Heart left ventricle (tissue), 16 donors: ENCODE results near the gene RNF135. TPM values are rescaled to one million over a fixed set of nuclear protein-coding genes. Genes with fewer than 3 reads are reported as not detected.

ENCODE experiments used
- ATAC-seq, 4 donors: fragments of 200-7000 bp; cut with Tn5 transposase; one replicate each; pipeline ENCODE4 v1.9.1; 2020 to 2022; ENCODE audit warnings: moderate library complexity in 4 of 4, mild to moderate bottlenecking in 3 of 4, moderate number of reproducible peaks in 1 of 4
- DNase-seq, 5 donors: peaks; one replicate each; pipeline ENCODE4 v3.0.0-alpha.2; 2020
- H3K27ac ChIP-seq, 12 donors: fragments of 200-600 bp; sonication (generic) in 4 of 12; one replicate each; pipeline versions ENCODE4 v1.5.0 to v1.8.0; 2016 to 2022; ENCODE audit warnings: mild to moderate bottlenecking in 2 of 12
- H3K27me3 ChIP-seq, 9 donors: fragments of 200-600 bp; sonication (generic) in 2 of 9; one replicate each; pipeline versions ENCODE4 v1.5.1 to v1.8.0; 2016 to 2022; ENCODE audit warnings: mild to moderate bottlenecking in 3 of 9
- H3K36me3 ChIP-seq, 9 donors: fragments of 200-600 bp; sonication (generic) in 2 of 9; one replicate each; pipeline versions ENCODE4 v1.5.0 to v1.8.0; 2018 to 2022; ENCODE audit warnings: mild to moderate bottlenecking in 2 of 9
- H3K4me1 ChIP-seq, 12 donors: fragments of 200-600 bp; sonication (generic) in 4 of 12; one replicate each; pipeline versions ENCODE4 v1.5.0 to v1.8.0; 2016 to 2022; ENCODE audit warnings: mild to moderate bottlenecking in 3 of 12
- H3K4me3 ChIP-seq, 12 donors: fragments of 200-600 bp; sonication (generic) in 4 of 12; one replicate each; pipeline versions ENCODE4 v1.5.0 to v1.8.0; 2017 to 2022; ENCODE audit warnings: mild to moderate bottlenecking in 9 of 12, moderate library complexity in 4 of 12
- H3K9me3 ChIP-seq, 12 donors: fragments of 200-600 bp; sonication (generic) in 4 of 12; one replicate each; pipeline versions ENCODE4 v1.5.0 to v1.8.0; 2016 to 2022; ENCODE audit warnings: mild to moderate bottlenecking in 1 of 12
- CTCF ChIP-seq, 12 donors: fragments of 200-600 bp; sonication (generic) in 4 of 12; IDR thresholded peaks; one replicate each; pipeline versions ENCODE4 v1.5.0 to v1.8.0; 2018 to 2022; ENCODE audit warnings: antibody characterized with exemption in 12 of 12, mild to moderate bottlenecking in 5 of 12
- POLR2A ChIP-seq, 2 donors: fragments of 450-650 bp; IDR thresholded peaks; one replicate each; pipeline ENCODE4 v1.6.1; 2017; ENCODE audit warnings: antibody characterized with exemption in 2 of 2, mild to moderate bottlenecking in 2 of 2, moderate library complexity in 2 of 2
- WGBS, 4 donors: extraction: QIAGEN DNeasy Blood & Tissue Kit in 2 of 4; methylation state at CpG; one replicate each; pipeline versions ENCODE4 v1.1.5 to v1.1.7; 2013 to 2018; 5-methylcytosine and 5-hydroxymethylcytosine counted together
- intact Hi-C, 10 donors: fragments of 100-400 bp; cut with DNase I; formaldehyde crosslinking; loops; one replicate each; pipeline versions ENCODE4 v1.11.1 to v1.14.2; 2022
- polyA plus RNA-seq, 2 donors: library from polyadenylated mRNA; stranded (reverse); fragments of 200-250 nt; gene quantifications; one replicate each; pipeline ENCODE4 v1.2.3, GENCODE V29; 2013
- total RNA-seq, 9 donors: library from RNA; depleted of rRNA in 2 of 9; stranded (reverse); fragments of >200 nt in 2 of 9; fragmentation: NEBNext Ultra II Directional in 3 of 9; extraction: Animal tissue kit (Norgen Biotek cat#: 25700) in 3 of 9; gene quantifications; one replicate each; pipeline versions ENCODE4 v1.1.0 to v1.2.4, GENCODE V29; 2016 to 2023
- donor health status: ischemic (EF 13 %, LVEDD 7.1; RV severe dilation, severe dysfunction).
- donor health status: healthy with polysubstance abuse.
- donor health status: DM: no; HTN: yes; CAD: no.
- donor health status: DM: no; HTN: no; CAD: no.
- donor health status: ischemic (EF 25% LVEDD 6.9; RV normal size, moderate dysfunction).
- donor health status: ischemic (EF 25% LVEDD 5.7; RV mildly dilated, moderate dysfunction).
- donor health status: healthy.
- donor health status: DM: yes; HTN: yes; CAD: no.
- donor health status: ischemic (EF 35%, LVEDD 5.7; RV mildly dilated, moderate dysfunction).
- donor health status: nonischemic (EF 11% LVEDD 7.7; RV severe dilation, severe dysfunction).
- donor health status: DM: yes; HTN: yes; CAD: no.
- donor health status: PGD.
- donor health status: ischemic (EF 29% LVEDD 5.4; RV normal size, mild dysfunction).
- donor health status: nonischemic (EF 23%, LVEDD 6.1; RV moderate dilation, normal function).

RNF135 gene
- total and polyA plus RNA-seq, 11 donors = 3.9 to 19.1 (median 5.0) TPM

GRCh38 chr17:30924341-30924740 lies 46.5 kb upstream of the RNF135 start:
- peaks cover 0 to 24% (median 6%) of the 10 kb centered on the region in 12 donors for H3K4me1 ChIP-seq
- H3K36me3 ChIP-seq = peaks cover 0 to 33% (median 0%) of the 10 kb centered on the region in 9 donors
- 50 to 64% (median 60%) methylated on average over 2 of the region's 2 CpGs for WGBS, 4 donors
- ATAC-seq = no peak
- no peak for DNase-seq
- TF ChIP-seq CTCF (IDR thresholded peaks at IDR 0.05) (no peak), POLR2A (IDR thresholded peaks at IDR 0.05) (no peak)
- intact Hi-C loops = loop anchor here in 2 of 10 donors (5.0 kb wide), 1 partner anchor 43 kb away; no protein-coding TSS in a partner anchor
- no peak overlapping the region for H3K27ac ChIP-seq
- H3K9me3 ChIP-seq = no peaks in the 10 kb centered on the region
- peaks cover 0 to 41% (median 18%) of the 10 kb centered on the region in 9 donors for H3K27me3 ChIP-seq
- no peak overlapping the region for H3K4me3 ChIP-seq

- H3K4me1 ChIP-seq = peaks cover 0 to 18% (median 5%) of the 10 kb centered on the region in 12 donors
- WGBS, 4 donors = 63 to 83% (median 78%) methylated on average over 6 of the region's 6 CpGs
- intact Hi-C loops = no loop called here
- no peaks in the 10 kb centered on the region for H3K9me3 ChIP-seq
- peaks cover 0 to 49% (median 0%) of the 10 kb centered on the region in 9 donors for H3K36me3 ChIP-seq
- ATAC-seq = no peak
- H3K4me3 ChIP-seq = no peak overlapping the region
- H3K27ac ChIP-seq = no peak overlapping the region
- TF ChIP-seq POLR2A (IDR thresholded peaks at IDR 0.05) (no peak), CTCF (IDR thresholded peaks at IDR 0.05) (no peak)
- no peak for DNase-seq
- peaks cover 0 to 36% (median 17%) of the 10 kb centered on the region in 9 donors for H3K27me3 ChIP-seq
Measured at GRCh38 chr17:30926516-30926915, 44.3 kb upstream of the RNF135 start.

GRCh38 chr17:30927756-30928155 lies 43.1 kb upstream of the RNF135 start:
- no peak overlapping the region for H3K4me3 ChIP-seq
- H3K4me1 ChIP-seq = peaks cover 0 to 6% (median under 1%) of the 10 kb centered on the region in 12 donors
- DNase-seq (no peak), ATAC-seq (no peak)
- peaks cover 0 to 53% (median 0%) of the 10 kb centered on the region in 9 donors for H3K36me3 ChIP-seq
- WGBS, 4 donors = 88 to 92% (median 89%) methylated on average over 5 of the region's 5 CpGs
- intact Hi-C loops = no loop called here
- H3K27me3 ChIP-seq = peaks cover 0 to 23% (median 5%) of the 10 kb centered on the region in 9 donors
- no peak for TF ChIP-seq POLR2A (IDR thresholded peaks at IDR 0.05)
- no peaks in the 10 kb centered on the region for H3K9me3 ChIP-seq
- no peak overlapping the region for H3K27ac ChIP-seq

GRCh38 chr17:30928584-30928983 lies 42.3 kb upstream of the RNF135 start:
- Histone ChIP-seq H3K36me3 (peaks cover 0 to 60% (median 0%) of the 10 kb centered on the region in 9 donors), H3K27me3 (peaks cover 0 to 15% (median 0%) of the 10 kb centered on the region in 9 donors), H3K27ac (no peak overlapping the region), H3K4me1 (peaks cover 0 to 3% (median 0%) of the 10 kb centered on the region in 12 donors), H3K4me3 (no peak overlapping the region), H3K9me3 (no peaks in the 10 kb centered on the region)
- WGBS, 4 donors = 72 to 81% (median 77%) methylated on average over 2 to 3 of the region's 3 CpGs
- ATAC-seq (no peak), DNase-seq (no peak)
- no peak for TF ChIP-seq POLR2A (IDR thresholded peaks at IDR 0.05)
- no peak for TF ChIP-seq CTCF (IDR thresholded peaks at IDR 0.05)
- intact Hi-C loops = no loop called here
